GM21576 (cell line): Measurements from ENCODE around the gene CD69.
A peak's percentile ranks its signal among the peaks of the same experiment; 100 is the strongest.
"Not testable (repeated sequence)": the region's sequence is repeated elsewhere in the genome, so short reads cannot be mapped to it uniquely, and the experiment has no call there.

ENCODE experiments used
- ATAC-seq: cut with Tn5 transposase; IDR thresholded peaks from one replicate; pipeline ENCODE4 v1.9.1; 2021; ENCODE audit warnings: mild to moderate bottlenecking, moderate library complexity; ENCODE audit not compliant: unreplicated experiment

Gene CD69

GRCh38 chr12:9724023-9724422 is 36.7 kb downstream of the CD69 start:
- no peak for ATAC-seq

DNA sequence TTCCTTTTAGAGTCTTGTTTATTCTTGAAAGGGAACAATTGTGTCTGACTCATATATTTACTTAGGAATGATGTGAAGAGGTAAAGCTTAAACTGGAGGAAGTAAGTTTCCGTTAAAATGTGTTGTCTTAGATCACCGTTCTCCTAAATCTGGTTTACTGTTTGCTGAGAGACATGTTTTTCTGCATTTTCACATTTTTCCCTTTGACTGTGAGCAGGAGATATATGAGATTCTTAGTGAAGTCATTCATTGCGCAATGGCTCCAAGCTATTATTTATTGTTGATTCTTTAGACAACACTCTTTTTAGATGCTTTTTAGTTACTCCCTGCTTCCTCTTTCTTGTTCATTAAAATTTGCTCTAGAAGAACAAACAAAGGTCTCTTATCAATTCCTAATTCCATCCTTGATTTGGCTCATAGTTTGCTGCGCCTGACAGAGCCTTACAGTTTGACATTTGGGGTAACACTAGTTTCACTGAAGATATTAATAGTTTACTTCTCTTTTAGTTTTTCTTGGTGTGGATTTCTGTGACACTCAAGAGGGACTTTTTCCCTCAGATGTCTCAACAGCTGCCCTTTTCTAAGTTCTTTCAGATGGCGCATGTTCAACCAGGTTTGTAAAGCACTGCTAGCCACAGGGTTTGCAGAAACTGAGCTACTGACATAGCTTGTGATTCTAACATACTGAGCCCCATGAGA is 39.2 kb downstream of the CD69 start:
- peak; percentile 62 for ATAC-seq

DNA sequence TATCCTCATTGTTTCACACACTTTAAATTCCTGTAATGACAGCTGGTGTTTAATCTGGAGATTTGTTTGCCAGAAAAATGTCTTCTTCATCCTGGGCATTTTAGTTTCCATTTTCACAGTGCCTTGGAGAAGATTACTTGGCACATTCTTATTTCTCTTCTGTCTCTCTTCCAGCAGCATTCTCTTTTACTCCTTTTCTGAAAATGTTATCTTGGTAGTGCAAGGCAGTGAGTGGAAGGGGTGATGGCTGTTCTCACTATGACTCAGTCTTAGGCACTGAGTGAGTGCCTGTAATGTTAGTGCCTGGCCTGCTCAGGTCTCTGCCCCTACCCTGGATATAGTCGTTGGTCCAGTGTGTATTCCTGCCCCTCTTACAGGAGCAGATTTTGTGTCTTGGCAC is 40.9 kb downstream of the CD69 start:
- ATAC-seq, result no peak

- no peak for ATAC-seq
These were observed 41.7 kb downstream of the CD69 start for GRCh38 chr12:9718968-9719367.

DNA sequence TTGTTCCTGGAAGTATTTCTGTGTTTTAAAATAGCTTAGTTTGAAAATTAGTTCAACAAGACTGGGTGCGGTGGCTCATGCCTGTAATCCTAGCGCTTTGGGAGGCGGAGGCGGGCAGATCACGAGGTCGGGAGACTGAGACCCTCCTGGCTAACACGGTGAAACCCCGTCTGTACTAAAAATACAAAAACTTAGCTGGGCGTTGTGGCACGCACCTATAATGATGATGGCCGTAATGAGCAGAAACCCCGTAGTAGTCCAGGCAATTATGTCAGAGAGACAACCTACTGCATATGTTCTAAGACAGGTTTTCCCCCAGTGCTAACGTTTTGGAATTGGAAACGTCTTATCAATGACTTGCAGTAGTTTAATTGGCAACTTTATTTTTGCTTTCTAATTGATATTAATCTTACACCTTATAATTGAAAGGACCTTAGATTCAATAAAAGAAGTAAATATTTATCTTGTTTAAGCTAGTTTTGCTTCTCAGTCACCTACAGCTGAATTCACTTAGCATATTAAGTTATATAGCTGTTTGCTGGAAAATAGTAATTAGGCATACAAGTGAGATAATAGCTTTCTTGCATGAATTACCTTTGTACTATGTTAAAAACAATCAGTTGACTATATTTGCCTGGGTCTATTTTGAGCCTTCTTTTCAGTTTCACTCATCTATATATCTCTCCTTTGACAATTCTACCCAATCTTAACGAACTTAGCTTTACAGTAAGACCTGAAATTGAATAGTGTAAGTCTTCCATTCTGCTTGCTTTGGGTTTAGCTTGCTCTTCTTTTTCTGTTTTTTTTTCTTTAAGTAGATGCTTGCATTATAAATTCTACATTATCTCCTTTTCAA is 43.4 kb downstream of the CD69 start:
- ATAC-seq, result no peak

DNA sequence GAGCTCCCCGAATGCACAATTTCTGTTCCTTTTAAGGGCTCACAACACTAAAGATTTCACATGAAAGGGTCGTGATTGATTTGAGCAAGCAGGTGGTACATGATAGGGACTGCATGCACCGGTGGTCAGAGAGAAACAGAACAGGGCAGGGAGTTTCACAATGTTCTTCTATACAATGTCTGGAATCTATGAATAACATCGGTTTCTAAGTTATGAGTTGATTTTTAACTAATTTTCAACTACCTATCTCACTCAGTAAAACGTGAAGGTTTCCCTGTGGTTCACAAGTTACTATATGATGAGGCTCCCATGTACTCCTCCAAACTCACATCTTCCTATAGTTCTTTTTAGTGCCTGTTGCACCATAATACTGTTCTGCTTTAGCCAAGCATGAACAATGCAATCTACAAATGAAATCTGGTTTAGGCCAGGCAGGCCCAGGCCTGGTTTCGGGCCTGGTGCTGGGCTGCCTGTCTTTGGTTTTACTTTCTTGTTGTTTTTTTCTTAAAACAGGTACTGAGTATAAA is 47.6 kb downstream of the CD69 start:
- peak; percentile 61 for ATAC-seq

- ATAC-seq, result no peak
These were observed 49.0 kb downstream of the CD69 start for GRCh38 chr12:9711664-9712063.

GRCh38 chr12:9710584-9711375 is 49.9 kb downstream of the CD69 start:
- ATAC-seq, result no peak

- ATAC-seq, result no peak
These were observed 51.8 kb downstream of the CD69 start for GRCh38 chr12:9708853-9709252.

DNA sequence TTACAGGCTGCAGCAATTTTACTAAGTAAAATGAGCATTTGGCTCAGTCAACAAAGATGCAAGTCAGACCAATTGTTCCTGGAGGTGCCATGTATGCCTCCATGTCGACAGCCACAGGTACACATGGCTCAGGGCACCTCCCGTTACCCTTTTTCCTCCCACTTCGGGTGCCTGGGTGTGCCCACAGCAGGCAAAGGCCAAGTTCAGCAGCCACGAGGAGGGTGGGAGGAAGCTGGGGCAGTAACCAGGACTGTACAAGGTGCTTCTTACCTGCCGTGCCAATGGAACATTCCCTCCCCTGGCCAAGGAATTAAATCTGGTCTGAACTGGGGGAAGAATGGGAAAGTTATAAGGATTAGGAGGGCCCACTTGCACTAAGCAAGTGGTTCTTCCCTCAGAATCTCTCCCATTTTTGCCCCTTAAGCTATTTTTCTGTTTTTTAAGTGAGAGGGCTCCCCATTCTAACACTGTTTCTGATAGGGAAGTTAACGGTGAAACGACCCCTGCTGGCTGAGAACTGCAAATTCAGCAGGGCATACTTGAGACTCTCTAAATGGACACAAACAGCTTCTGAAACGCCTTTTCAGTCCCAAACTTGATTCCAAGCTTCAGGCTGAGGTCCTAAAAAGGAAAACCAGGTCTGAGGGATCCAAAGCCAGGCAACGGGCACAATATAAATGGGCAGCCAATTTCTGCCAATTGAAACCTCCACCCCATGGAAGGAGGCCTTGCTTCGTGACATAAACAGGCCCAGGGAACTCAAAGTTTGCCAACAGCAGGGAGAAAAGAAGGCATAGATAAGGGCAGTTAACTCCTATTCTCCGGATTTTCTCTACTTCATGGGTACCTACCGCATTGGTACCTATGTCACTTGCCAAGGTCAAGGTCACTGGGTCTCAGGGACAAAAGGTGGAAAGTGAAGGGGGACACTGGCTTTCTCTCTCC is 52.6 kb downstream of the CD69 start:
- ATAC-seq, result no peak

DNA sequence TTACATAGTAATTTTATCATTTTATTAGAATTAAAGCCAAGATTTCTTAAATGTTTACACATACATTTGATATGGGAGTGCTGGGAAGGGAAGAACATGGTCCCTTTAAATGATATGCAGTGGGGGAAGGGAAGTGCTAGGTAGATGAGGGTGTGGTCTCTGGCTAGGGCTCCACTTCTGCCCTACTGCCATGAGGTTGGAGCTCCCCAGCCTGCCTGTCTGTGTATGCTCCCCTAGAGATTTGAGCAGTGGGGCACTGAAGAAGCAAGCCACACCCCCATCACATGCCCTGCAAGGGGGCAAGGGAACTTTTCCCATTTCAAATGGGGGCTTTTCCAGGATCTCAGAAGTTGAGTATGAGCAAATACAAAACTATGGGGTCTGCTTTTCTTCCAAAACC is 53.3 kb downstream of the CD69 start:
- ATAC-seq, result no peak

DNA sequence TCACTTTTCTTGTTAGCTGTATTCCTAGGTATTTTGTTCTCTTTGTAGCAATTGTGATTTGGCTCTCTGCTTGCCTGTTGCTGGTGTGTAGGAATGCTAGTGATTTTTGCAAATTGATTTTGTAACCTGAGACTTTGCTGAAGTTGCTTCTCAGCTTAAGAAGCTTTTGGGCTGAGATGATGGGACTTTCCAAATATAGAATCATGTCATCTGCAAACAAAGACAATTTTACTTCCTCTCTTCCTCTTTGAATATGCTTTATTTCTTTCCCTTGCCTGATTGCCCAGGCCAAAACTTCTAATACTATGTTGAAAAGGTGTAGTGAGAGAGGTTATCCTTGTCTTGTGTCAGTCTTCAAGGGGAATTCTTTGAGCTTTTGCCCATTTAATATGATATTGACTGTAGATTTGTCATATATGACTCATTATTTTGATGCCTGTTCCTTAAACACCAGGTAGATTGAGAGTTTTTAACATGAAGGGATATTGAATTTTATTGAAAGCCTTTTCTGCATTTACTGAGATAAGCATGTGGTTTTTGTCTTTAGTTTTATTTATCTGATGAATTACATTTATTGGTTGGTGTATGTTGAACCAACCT is 54.5 kb downstream of the CD69 start:
- no peak for ATAC-seq

DNA sequence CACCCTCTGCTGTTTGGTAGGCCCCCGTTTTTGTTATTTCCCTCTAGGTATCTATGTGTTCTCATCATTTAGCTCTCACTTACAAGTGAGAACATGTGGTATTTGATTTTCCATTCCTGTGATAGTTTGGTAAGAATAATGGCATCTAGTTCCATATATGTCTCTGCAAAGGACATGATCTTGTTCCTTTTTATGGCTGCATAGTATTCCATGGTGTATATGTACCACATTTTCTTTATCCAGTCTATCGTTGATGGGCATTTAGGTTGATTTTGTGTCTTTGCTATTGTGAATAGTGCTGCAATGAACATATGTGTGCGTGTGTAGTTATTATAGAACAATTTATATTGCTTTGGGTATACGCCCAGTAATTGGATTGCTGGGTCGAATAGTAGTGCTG is 56.1 kb downstream of the CD69 start:
- not testable (repeated sequence) for ATAC-seq
